GM10847 (cell line): ENCODE data around the gene ZNF532.

Source experiments
- POLR2A ChIP-seq: IDR thresholded peaks from 2 replicates; pipeline ENCODE4 v1.6.1; 2011; ENCODE audit not compliant: insufficient read length; ENCODE audit errors: extremely low read depth

Gene ZNF532

GRCh38 chr18:58884680-58885079 is 20.0 kb downstream of the ZNF532 start:
- no peak for TF ChIP-seq POLR2A

- TF ChIP-seq POLR2A: no peak
Measured at GRCh38 chr18:58886431-58886830, 21.8 kb downstream of the ZNF532 start.

DNA sequence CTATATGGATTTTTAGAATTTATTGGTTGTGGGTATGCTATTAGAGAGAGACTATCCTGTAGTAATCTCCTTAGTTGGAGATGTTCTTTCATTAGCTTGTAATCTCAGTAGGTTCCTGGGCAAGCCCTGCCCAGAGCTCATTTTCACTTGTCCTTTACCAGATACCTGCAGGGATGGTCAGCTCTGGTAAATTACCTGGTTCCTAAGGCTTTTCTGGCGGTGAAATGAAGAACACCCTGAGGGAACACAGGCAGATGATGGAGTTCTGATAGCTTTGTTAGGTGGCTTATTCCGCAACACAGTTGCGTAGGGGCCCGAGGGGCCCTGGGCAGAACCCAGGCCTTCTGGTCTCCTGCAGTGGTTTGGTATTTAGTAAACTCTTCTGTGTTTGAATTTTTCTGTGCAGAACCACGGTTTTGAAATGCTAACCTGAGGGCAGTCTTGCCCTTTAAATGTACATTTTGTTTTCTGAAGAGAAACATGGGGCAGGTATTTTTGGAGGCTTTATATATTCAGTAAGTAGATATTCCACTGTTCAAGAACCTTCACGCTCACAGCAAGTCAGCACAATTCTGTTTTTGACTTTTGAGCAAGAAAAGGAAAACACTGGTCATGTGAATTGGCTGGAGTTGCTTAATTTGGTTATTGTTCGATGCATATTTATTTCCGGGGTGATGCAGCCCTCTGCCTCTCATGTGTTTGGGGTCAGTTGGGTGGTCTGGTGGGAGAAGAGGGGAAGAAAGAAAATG is 22.4 kb downstream of the ZNF532 start:
- TF ChIP-seq POLR2A: no peak

GRCh38 chr18:58887613-58887963 is 22.9 kb downstream of the ZNF532 start:
- no peak for TF ChIP-seq POLR2A

GRCh38 chr18:58891776-58892175 is 27.1 kb downstream of the ZNF532 start:
- no peak for TF ChIP-seq POLR2A

DNA sequence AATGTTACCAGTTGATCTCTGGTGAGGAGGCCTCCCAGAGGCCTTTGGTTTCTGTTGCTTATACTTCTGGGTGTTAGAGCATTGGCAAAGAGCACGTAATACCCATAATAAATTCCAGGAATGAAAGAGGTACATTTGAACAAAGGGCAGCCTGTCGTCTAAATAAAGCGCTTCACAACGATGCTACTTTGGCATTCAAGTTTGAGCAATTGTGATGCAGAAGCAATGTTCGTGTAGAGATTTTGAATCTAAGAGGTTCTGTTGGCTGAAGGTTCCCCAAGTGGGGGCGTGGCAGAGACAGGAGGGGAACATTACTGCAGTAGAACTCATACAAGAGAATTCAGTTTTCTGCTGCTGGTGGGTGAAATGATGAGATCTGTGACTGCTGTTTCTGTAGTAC is 27.8 kb downstream of the ZNF532 start:
- TF ChIP-seq POLR2A: no peak

DNA sequence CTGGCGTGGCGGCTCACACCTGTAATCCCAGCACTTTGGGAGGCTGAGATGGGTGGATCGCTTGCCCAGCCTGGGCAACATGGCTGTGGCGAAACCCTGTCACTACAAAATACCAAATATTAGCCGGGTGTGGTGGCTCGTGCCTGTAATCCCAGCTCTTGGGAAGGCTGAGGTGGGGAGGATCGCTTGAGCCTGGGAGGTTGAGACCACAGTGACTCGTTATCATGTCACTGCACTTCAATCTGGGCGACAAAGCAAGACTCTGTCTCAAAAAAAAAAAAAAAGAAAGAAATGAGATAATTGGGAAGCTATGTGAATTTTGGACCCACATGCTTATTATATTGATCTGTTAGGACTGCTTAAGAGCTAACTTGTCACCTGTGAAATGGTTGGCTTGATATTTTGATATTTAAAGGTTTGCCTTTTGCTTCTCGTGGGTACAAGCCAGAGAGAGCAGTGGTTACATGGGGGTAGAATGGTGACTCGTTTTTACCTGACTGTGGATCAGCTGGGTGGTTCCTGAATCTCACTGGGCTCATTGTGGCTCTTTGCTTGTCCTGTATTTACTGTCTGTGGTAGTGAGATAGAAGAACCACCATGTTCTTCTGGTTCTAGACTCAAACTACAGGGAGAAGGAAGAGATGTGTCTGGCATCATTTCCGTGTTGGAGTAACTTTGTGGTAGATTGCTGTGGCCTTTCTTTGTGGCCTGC is 28.9 kb downstream of the ZNF532 start:
- TF ChIP-seq POLR2A: no peak

DNA sequence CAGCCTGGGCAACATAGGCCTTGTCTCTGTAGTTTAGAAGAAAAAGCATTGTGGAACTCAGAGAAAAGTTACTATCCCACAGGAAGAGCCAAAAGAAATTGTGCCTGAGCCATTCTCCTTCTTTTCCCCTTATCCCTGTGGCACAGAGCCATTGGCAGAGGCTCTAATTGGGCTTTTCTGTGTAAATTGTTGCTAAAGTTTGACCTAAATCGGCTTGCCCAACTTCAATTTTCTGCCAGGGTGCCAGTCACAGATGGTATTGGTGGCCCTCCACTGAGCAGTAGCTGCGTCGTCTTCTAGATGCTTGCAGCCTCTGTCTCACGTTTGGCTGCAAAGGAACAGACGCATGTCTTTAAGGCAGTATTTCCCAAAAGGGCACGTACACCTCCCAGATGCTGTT is 30.3 kb downstream of the ZNF532 start:
- TF ChIP-seq POLR2A: no peak

DNA sequence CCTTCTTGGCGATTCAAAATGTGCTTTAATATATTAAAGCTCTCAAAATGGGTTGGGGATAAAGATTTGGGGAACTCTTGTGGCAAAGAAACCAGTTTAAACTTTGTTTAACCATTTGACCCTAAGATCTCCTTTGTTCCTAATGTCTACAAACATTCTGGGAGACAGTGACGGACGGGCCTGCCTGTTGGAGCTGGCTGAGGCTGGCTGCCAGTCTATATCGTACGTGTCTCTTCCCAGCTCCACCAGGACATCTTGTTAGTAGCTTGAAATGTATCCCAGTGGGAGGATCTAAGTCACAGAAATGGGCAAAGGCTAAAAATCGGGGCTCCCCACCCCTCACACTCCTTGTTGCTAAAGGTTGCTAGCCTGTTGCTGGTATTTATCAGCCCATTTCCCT is 30.7 kb downstream of the ZNF532 start:
- no peak for TF ChIP-seq POLR2A

GRCh38 chr18:58896268-58896667 is 31.6 kb downstream of the ZNF532 start:
- no peak for TF ChIP-seq POLR2A

DNA sequence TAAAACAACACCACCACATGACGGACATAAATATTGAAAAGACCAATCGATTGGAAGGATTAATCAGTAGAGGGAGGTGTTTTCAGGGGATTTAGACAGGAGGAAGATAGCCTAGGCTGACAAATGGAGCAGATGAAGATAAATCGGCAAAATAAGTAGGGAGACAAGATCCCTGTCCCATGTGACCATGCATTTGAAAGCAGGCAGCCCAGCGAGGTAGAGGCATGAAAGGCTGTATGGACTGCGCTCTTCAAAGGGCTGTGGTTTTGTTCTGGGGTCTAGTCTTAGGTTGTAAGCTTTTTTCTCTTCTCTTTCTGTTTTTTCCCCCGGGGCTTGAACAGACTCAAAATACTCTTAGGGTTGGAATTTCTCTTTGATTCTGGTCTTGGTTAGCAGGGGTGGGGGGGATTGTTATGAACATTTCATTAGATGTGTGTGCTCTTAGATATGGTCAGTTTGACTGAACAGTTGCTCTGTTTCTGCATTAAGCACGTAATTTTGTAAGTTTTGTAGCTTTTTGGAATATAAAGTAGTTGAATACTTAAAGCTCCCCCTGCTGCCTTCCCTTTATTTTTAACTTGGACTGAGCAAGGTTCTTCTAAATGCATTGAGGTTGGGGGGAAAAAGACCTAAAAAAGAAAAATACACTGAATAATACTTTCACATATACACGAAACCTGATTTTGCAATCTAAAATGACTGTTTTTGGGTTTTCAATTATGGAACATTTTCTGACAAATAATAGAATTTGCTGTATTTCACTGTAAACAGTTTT is 32.2 kb downstream of the ZNF532 start:
- TF ChIP-seq POLR2A: no peak

GRCh38 chr18:58898010-58898799 is 33.5 kb downstream of the ZNF532 start:
- no peak for TF ChIP-seq POLR2A

GRCh38 chr18:58900015-58900649 is 35.5 kb downstream of the ZNF532 start:
- TF ChIP-seq POLR2A: no peak

DNA sequence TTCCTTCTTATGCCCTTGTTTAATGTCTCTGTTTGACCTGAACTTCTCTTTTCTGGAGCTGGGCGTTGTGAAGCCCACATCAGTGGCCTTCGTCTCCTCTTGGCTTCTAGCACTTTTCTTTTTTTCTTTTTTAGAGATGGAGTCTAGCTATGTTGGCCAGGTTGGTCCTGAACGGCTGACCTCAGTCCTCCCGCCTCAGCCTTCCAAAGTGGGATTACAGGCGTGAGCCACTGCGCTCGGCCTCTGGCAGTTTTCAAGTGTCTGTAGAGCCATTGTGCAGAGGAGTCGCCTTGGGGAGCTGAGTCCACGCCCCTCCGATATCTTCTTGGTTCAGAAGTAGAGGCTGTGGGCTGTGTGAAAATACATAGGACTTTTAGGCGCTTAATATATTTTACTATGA is 36.5 kb downstream of the ZNF532 start:
- no peak for TF ChIP-seq POLR2A

- no peak for TF ChIP-seq POLR2A
Measured at GRCh38 chr18:58901783-58902182, 37.1 kb downstream of the ZNF532 start.
